Thyroid gland (tissue), 4 donors: ENCODE results near the gene SDR42E1. TPM values are rescaled to one million over a fixed set of nuclear protein-coding genes. Genes with fewer than 3 reads are reported as not detected.

Experiments used
- DNase-seq, 2 donors: peaks; one replicate each; pipeline ENCODE4 v3.0.0-alpha.2; 2019
- H3K27ac ChIP-seq, 3 donors: fragments of 200-600 bp; sonication (generic); 1 replicate in 2 of 3; 2 replicates in 1 of 3; pipeline ENCODE4 v1.5.1; 2016 to 2019; ENCODE audit warnings: mild to moderate bottlenecking in 1 of 3, moderate library complexity in 1 of 3
- H3K27me3 ChIP-seq: fragments of 200-600 bp; sonication (generic); one replicate; pipeline ENCODE4 v1.5.1; 2019
- H3K36me3 ChIP-seq, 2 donors: fragments of 200-600 bp; sonication (generic); one replicate each; pipeline ENCODE4 v1.5.1; 2016 to 2019
- H3K4me1 ChIP-seq, 2 donors: fragments of 200-600 bp; sonication (generic); one replicate each; pipeline ENCODE4 v1.5.1; 2017 to 2019
- H3K4me3 ChIP-seq, 3 donors: fragments of 200-600 bp; sonication (generic); replicated peaks in 1 of 3; 1 replicate in 2 of 3; 2 replicates in 1 of 3; pipeline ENCODE4 v1.5.1; 2016; ENCODE audit warnings: mild to moderate bottlenecking in 1 of 3
- H3K9me3 ChIP-seq: fragments of 200-600 bp; sonication (generic); one replicate; pipeline ENCODE4 v1.5.1; 2017
- CTCF ChIP-seq, 6 experiments: fragments of 200-600 bp in 3 of 6; fragments of 450-650 bp in 3 of 6; sonication (generic) in 3 of 6; IDR thresholded peaks; one replicate each; pipeline ENCODE4 v1.5.1; 2016 to 2019; ENCODE audit warnings: antibody characterized with exemption in 6 of 6, mild to moderate bottlenecking in 2 of 6, inconsistent platforms in 1 of 6, moderate library complexity in 1 of 6
- POLR2A ChIP-seq, 2 donors: fragments of 450-650 bp; IDR thresholded peaks; one replicate each; pipeline ENCODE4 v1.6.1; 2017; ENCODE audit warnings: antibody characterized with exemption in 2 of 2, mild to moderate bottlenecking in 2 of 2, moderate library complexity in 1 of 2
- WGBS, 2 donors: methylation state at CpG; one replicate each; pipeline ENCODE4 v1.1.5; 2017; 5-methylcytosine and 5-hydroxymethylcytosine counted together
- intact Hi-C: fragments of 100-400 bp; cut with DNase I; formaldehyde crosslinking; loops from one replicate; pipeline ENCODE4 v1.15.1; 2023
- total RNA-seq, 4 donors: library from RNA; depleted of rRNA; stranded (reverse); fragments of >200 nt; gene quantifications; one replicate each; pipeline ENCODE4 v1.2.3, GENCODE V29; 2016

The SDR42E1 gene
- total RNA-seq, 4 donors from 2014 or later = 4.3 to 8.8 (median 8.0) TPM

DNA sequence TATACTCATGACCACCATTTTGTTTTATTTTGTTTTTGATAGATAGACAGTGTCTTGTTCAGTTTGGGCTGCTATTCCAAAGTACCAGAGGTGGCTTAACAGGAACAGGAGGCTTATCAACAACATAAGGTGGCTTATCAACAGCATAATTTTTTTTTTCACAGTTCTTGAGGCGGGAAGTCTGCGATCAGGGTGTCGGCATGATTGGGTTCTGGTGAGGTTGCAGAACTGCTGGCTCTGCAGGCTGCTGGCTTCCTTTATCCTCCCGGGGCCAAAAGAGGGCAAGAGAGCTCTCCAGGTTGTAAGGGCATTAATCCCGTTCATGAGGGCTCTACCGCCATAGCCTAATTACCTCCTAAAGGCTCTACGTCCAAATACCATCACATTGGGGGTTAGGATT is 11.9 kb upstream of the SDR42E1 start:
- no peaks in the 10 kb centered on the region for H3K4me1 ChIP-seq
- H3K27ac ChIP-seq = no peak overlapping the region
- no peak for DNase-seq
- intact Hi-C loops = no loop called here
- H3K36me3 ChIP-seq = no peaks in the 10 kb centered on the region
- H3K9me3 ChIP-seq = no peaks in the 10 kb centered on the region
- 76 to 84% methylated on average over 7 of the region's 7 CpGs for WGBS, 2 donors
- H3K4me3 ChIP-seq = no peak overlapping the region
- TF ChIP-seq POLR2A (IDR thresholded peaks at IDR 0.05) (no peak), CTCF (IDR thresholded peaks at IDR 0.05) (no peak)
- no peaks in the 10 kb centered on the region for H3K27me3 ChIP-seq

DNA sequence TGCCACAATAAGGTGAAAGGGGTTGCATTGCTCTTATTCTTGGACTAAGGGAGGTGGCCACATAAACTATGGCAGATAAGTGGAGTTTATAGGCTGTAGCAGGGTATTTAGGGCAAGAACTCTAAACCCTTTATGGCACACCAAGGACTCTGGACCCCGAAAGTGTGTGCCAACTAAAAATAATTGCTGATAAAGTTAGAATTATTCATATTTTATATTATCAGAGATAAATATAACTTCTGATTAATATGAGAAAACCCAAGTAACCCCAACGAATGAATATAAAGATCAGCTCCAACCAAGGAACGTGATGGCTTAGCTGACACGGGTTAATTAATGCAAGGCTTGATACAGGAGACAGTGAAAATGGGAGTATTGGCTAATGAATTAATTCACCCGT is 8.8 kb upstream of the SDR42E1 start:
- no peak for DNase-seq
- no peaks in the 10 kb centered on the region for H3K36me3 ChIP-seq

GRCh38 chr16:82019535-82019934 is 8.3 kb upstream of the SDR42E1 start:
- DNase-seq = no peak
- WGBS, 2 donors = 55 to 63% methylated on average over 8 of the region's 8 CpGs
- TF ChIP-seq CTCF (IDR thresholded peaks at IDR 0.05) = no peak
- no peak for TF ChIP-seq POLR2A (IDR thresholded peaks at IDR 0.05)
- Histone ChIP-seq H3K27ac (no peak overlapping the region), H3K4me3 (no peak overlapping the region), H3K27me3 (no peaks in the 10 kb centered on the region), H3K36me3 (no peaks in the 10 kb centered on the region), H3K4me1 (no peaks in the 10 kb centered on the region), H3K9me3 (no peaks in the 10 kb centered on the region)
- intact Hi-C loops = no loop called here

More for the DNA sequence above, 8.8 kb upstream of the SDR42E1 start:
- intact Hi-C loops = no loop called here
- no peak overlapping the region for H3K4me3 ChIP-seq
- H3K27me3 ChIP-seq = no peaks in the 10 kb centered on the region
- 85 to 87% methylated on average over 5 of the region's 5 CpGs for WGBS, 2 donors
- no peaks in the 10 kb centered on the region for H3K9me3 ChIP-seq
- TF ChIP-seq POLR2A (IDR thresholded peaks at IDR 0.05) = no peak
- TF ChIP-seq CTCF (IDR thresholded peaks at IDR 0.05) = no peak
- H3K4me1 ChIP-seq = no peaks in the 10 kb centered on the region
- no peak overlapping the region for H3K27ac ChIP-seq

DNA sequence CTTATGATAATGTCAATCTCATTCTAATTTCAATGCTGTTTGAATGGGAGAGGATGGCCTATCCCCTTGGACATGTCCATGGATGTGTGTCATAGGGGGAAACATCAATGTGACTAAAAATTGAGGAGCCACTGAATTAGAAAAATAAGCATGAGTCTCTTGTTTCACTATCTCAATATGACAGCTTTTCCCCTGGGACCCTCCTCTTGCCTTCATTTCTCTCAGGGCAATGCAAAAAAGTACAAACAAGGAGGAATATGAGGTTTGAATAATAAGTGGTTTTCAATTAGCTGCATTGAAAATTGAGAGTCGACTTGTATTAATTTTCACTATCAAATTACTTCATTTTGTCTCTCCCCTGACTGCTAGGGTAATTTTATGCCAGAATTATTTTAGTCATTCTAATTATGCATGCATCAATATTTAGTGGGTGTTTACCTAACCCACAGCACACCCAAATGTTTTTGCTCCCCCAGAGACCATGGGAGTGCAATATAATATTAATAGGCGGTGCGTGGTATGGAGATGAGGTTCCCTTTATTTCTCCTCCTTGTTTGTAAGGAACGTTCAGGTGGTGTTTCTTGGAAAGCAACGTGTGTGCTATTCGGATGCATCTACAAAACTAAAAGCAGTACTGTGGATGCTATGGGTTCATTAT is 6.8 kb upstream of the SDR42E1 start:
- intact Hi-C loops = no loop called here
- 83 to 87% methylated on average over 6 of the region's 6 CpGs for WGBS, 2 donors
- H3K27ac ChIP-seq = no peak overlapping the region
- no peaks in the 10 kb centered on the region for H3K36me3 ChIP-seq
- no peak for TF ChIP-seq POLR2A (IDR thresholded peaks at IDR 0.05)
- TF ChIP-seq CTCF (IDR thresholded peaks at IDR 0.05) = no peak
- H3K4me3 ChIP-seq = no peak overlapping the region
- H3K4me1 ChIP-seq = no peaks in the 10 kb centered on the region
- DNase-seq = no peak
- no peaks in the 10 kb centered on the region for H3K27me3 ChIP-seq
- H3K9me3 ChIP-seq = no peaks in the 10 kb centered on the region

DNA sequence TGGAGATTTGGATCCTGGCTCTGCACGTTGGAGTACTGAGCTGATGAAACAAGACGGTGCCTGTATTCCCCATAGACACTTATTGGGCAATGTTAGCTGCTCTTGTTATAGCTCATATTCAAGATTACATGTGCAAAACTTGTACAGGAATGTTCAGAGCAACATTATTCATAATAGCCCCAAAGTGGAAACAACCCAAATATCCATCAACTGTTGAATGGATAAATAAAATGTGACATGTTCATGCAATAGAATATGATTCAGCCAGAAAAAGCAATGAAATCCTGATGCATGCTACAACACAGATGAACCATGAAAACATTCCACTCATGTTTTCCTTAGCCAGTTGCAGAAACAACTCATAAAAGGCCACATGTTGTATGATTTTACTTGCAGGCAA is 5.7 kb upstream of the SDR42E1 start:
- TF ChIP-seq POLR2A (IDR thresholded peaks at IDR 0.05) (no peak), CTCF (IDR thresholded peaks at IDR 0.05) (no peak)
- no peaks in the 10 kb centered on the region for H3K4me1 ChIP-seq
- 69 to 90% methylated on average over 2 of the region's 2 CpGs for WGBS, 2 donors
- intact Hi-C loops = no loop called here
- H3K4me3 ChIP-seq = no peak overlapping the region
- no peak overlapping the region for H3K27ac ChIP-seq
- H3K27me3 ChIP-seq = no peaks in the 10 kb centered on the region
- no peak for DNase-seq
- H3K9me3 ChIP-seq = no peaks in the 10 kb centered on the region
- no peaks in the 10 kb centered on the region for H3K36me3 ChIP-seq
